ENCODE data around the gene BACE2.
A peak's percentile ranks its signal among the peaks of the same experiment; 100 is the strongest.

BACE2 gene

GRCh38 chr21:41246808-41247207, 78.8 kb downstream of the BACE2 start:
- TF ChIP-seq ZFX (IDR thresholded peaks at IDR 0.05; ENCODE audit: borderline replicate concordance) = no peak
- TF ChIP-seq, protein P1, sequence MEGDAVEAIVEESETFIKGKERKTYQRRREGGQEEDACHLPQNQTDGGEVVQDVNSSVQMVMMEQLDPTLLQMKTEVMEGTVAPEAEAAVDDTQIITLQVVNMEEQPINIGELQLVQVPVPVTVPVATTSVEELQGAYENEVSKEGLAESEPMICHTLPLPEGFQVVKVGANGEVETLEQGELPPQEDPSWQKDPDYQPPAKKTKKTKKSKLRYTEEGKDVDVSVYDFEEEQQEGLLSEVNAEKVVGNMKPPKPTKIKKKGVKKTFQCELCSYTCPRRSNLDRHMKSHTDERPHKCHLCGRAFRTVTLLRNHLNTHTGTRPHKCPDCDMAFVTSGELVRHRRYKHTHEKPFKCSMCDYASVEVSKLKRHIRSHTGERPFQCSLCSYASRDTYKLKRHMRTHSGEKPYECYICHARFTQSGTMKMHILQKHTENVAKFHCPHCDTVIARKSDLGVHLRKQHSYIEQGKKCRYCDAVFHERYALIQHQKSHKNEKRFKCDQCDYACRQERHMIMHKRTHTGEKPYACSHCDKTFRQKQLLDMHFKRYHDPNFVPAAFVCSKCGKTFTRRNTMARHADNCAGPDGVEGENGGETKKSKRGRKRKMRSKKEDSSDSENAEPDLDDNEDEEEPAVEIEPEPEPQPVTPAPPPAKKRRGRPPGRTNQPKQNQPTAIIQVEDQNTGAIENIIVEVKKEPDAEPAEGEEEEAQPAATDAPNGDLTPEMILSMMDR (IDR thresholded peaks at IDR 0.05) = no peak
- H3K27ac ChIP-seq = peak overlapping the region; percentile 65

DNA sequence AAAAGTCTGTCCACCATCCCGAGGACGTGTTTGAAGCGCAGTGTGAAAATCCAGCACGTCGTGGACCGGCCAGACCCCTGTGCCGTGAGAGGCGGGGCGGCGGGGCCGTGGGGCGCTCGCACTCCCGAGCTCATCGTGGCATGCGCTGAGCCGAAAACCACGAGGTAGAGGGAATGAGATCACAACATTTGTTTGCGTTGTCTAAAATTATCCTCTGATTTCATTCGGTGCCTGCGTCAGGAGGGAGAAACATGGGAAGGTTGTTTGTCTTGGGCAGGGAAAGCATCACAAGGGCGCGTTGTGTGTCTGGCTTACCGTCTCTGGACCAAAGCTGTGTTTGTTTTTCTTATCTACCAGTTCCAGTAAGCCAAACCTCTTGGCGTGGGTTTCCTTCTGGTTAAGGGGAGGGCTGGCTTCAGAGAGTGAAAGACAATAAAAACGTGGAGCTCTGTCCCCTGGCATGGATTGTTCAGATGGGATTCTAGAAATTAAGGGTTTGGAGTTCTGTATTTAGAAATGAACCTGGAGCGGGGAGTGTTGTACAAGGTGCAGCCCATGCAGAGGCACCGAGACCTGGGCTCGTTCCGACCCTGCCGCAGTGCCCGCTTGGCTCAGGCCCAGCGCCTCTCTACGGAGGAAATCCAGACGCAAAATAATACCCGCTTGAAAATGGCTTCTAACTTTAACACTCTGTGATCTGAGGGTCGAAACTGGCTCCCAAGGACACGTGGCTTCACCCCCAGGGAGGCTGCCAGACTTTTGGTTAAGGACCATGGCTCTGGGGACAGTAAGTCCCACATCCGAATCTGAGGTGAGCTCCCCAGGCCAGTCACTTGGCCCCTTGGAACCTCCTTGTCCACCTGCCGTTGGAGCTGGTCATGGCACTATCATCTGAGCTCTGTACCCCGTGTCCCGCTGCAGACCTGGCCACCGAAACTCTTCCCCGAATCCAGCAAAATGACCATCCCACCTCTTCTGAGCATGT, 79.9 kb downstream of the BACE2 start:
- TF ChIP-seq, protein P1 (IDR thresholded peaks at IDR 0.05) = no peak
- H3K27ac ChIP-seq = peak overlapping the region; percentile 65

GRCh38 chr21:41249476-41249875, 81.5 kb downstream of the BACE2 start:
- TF ChIP-seq, protein P1 (IDR thresholded peaks at IDR 0.05) = no peak
- TF ChIP-seq ZFX (IDR thresholded peaks at IDR 0.05; ENCODE audit: borderline replicate concordance) = no peak
- H3K27ac ChIP-seq = peak overlapping the region; percentile 61; the same call in 1 of the 2 replicates

GRCh38 chr21:41250519-41250918, 82.6 kb downstream of the BACE2 start:
- TF ChIP-seq, protein P1 (IDR thresholded peaks at IDR 0.05) = no peak
- TF ChIP-seq ZFX (IDR thresholded peaks at IDR 0.05; ENCODE audit: borderline replicate concordance) = no peak
- peak overlapping the region; percentile 61 for H3K27ac ChIP-seq

DNA sequence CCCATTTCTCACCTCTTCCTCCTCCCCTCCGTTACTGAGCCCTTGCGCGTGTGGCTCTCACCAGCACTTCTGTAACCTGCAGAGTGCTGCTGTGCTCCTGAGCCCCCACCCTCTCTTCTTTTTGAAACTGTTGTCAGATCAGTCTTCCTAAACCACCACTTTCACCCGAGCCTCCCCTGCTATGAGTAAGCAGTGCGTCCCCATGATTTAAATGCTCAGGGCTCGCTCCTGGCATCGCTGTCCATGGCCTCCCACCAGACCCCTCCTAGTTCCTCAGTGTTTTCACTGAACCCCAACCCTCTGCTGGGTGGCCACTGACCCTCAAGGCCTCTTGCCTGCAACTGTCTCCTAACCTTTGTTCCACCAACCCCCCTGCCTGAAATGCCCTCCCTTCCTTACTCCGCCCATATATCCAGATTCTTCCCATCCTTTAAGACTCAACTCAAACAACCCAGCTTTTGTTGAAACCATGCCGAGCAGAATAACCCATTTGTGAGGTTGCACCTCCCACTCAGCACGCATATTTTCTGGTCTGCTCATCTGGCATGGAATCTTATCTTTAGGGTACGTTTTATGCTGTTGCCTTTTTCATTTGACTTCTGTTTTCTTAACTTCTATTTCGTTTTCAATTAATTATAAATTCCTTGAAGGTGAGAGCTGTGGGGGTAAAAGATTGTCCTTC, 84.1 kb downstream of the BACE2 start:
- H3K27ac ChIP-seq = no peak overlapping the region
- TF ChIP-seq ZFX (IDR thresholded peaks at IDR 0.05; ENCODE audit: borderline replicate concordance) = no peak
- TF ChIP-seq, protein P1 (IDR thresholded peaks at IDR 0.05) = no peak

DNA sequence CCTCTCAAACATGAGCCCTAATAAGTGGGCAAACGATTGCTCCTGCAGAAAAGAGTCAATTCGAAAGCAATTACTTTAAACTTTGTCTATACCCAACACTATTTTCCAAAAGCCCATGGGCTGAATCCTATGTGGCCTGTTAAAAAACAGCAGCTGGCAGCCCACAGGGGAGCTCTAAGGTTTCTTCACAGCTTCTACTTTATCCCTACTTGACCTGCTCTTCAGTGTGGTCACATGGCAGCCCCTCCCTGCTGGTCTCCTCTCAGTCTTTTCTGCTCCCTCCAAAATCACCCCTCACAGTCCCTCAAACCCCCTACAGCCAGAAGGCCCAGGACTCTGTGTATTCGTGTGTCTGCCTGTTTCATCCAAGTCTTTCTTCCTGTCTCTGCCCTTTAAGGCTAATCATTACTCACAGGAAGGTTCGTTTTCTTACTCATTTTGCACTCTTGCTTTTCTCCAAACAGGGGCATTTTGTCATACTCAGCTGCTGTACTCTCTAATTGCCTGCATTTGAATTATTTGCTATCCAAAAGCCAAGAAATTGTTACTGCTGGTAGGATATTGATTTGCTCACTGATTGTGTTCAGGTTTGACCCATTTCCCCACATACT, 86.2 kb downstream of the BACE2 start:
- TF ChIP-seq, protein P1 (IDR thresholded peaks at IDR 0.05) = no peak
- TF ChIP-seq ZFX (IDR thresholded peaks at IDR 0.05; ENCODE audit: borderline replicate concordance) = no peak
- no peak overlapping the region for H3K27ac ChIP-seq

All from 22Rv1 (cell line).